Amniotic epithelial cell (primary cell): ENCODE results near the gene CYP26A1.
A peak's percentile ranks its signal among the peaks of the same experiment; 100 is the strongest.

Experiments used
- DNase-seq: peaks from one replicate; pipeline ENCODE4 v3.0.0-alpha.2; 2010; ENCODE audit warnings: low read depth

The CYP26A1 gene

GRCh38 chr10:93123766-93124165, 50.1 kb downstream of the CYP26A1 start:
- DNase-seq, result no peak

- peak; percentile 18 for DNase-seq
Measured at GRCh38 chr10:93124580-93125318, 51.1 kb downstream of the CYP26A1 start.

GRCh38 chr10:93125966-93126365, 52.3 kb downstream of the CYP26A1 start:
- DNase-seq, result no peak

- DNase-seq, result no peak
Measured at GRCh38 chr10:93126483-93127052, 52.9 kb downstream of the CYP26A1 start.
